ENCODE data around the gene CTR9.

Gene CTR9

DNA sequence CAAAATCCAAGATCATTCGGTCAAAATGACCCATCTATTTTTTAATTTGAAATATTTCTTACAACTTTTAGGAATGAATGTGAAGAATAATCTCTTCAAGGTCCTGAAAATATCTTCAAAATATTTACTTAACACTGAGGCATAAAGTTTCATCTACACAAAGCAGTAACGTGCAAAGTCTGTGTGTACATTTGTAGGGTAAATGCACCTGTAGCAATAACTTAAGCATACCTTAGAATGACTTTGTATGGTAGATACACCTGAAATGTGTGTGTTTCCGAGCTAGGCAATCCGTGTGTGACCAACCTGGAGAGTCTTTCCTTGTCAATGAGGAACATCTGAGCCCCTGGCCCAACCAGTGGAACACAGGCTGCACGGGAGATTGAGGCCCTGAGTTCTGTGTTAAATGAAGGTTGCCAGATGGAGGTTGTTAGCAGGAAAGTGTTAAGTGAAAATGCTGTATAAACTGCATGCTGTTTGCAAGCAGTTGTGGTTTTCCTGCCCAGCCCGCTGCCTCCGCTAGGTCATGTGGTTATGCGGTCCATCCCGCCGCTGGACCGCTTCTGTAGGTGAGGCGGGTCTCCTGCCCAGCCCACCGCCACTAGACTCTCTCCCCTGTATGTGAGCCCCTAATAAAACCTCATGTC, 7.6 kb upstream of the CTR9 start:
- no peak for DNase-seq

DNA sequence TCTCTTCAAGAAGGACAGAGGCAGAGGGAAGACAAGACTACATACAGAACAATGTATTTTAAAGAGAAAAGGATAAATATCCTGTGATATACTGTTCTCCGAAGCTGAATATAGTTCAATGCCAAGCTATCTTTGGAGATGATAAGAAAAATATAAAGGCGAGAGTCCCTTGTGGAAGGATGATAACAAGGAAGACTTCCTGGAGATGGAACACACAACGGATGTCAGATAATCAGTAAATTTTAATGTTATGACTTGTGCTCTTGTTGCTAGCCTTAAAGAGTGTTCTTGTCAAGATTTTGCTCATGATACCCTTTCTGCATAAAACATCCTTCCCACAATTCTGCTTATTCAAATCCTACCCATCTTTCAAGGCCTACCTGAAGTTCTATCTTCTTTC, 6.8 kb upstream of the CTR9 start:
- no peak for DNase-seq

DNA sequence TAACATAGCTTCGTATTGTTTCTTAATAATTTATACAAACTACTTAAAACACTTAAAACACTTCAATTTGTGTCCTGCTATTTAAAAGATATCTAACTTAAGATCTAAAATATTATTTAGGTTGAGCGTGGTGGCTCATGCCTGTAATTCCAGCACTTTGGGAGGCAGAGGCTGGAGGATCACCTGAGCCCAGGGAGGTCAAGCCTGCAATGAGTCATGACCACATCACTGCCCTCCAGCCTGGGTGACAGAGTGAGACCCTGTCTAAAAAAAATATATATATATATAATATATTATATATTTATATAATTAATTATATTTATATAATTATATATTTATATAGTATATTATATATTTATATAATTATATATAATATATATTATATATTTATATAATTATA, 4.2 kb upstream of the CTR9 start:
- DNase-seq, result no peak

DNA sequence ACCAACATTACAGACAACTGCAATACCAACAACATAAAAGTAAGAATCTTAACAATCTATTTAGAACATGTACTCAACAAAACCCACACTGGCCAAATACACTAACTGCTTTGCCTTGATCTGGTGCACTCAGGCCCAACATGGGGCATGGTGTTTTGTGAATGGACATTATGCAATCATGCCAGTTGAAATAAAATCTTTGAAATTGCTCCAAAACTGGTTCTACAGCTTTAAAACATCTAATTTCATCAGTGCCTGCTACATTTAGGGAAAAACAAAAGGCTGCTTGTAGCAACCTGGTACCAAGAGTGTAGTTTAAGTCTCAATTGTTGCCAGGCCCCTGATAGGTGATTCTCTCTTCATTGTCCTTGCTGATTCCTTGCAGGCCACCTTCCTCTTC, 3.3 kb upstream of the CTR9 start:
- DNase-seq, result no peak

- DNase-seq, result no peak
Observed at GRCh38 chr11:10749476-10749875, 1.6 kb upstream of the CTR9 start.

DNA sequence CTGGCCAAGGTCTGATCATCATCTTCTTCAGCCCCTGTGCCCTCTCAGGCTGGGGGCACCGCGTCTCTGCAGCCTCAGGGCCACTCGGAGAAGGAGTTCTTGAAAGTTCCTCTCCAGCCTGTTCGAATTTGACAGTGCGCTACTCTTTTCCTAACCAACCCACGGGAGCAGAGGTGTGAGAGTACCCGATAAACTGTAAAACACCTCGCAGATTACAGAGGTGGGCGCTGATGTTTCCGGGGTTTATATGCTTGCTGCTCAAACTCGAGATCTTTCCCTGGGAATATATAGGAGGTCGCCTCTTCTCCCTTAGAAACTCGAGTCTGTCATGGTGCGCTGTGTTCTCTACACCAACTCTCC, 515 bp downstream of the CTR9 start:
- DNase-seq, result no peak

- DNase-seq, result no peak
Observed at GRCh38 chr11:10752061-10752460, 1.0 kb downstream of the CTR9 start.

DNA sequence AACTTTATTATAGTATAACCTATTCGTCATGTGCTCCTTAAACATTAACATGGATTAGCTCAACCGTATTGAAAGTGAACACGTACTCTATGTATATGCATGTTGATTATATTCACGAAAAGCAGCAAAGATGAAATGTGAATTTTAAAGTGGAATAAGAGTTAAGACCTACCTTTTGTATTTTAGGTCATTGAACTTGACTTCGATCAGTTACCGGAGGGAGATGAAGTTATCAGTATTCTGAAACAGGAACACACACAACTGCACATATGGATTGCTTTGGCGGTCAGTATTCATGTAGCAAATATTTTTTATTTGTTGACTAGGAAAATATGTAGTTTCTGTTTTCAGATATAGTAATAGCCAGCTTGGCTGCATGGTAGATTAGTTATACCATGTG, 1.4 kb downstream of the CTR9 start:
- DNase-seq, result no peak

- DNase-seq, result no peak
Observed at GRCh38 chr11:10758957-10759356, 7.9 kb downstream of the CTR9 start.

DNA sequence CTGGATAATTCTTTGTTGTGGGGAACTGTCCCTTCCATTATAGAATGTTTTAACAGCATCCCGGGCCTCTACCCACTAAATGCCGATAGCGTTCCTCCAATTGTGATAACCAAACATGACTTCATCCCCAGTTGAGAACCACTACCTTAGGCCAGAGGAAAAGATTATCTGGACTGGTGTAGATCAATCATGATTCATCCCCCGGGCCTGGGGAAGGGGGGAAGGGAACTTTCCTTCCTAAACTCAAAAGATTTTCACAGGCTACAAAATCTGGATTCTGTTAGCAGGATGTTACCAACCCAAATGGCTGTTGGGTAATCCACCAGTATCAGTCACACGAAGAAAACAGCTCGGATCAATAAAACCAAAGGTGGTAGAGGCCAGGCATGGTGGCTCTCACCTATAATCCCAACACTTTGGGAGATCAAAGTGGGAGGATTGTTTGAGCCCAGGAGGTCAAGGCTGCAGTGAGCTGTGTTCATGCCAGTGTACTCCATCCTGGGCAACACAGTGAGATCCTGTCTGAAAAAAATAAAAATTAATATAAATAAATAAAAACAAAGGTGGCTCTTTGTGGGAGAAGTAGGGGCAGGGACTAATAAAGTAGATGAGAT, 10.1 kb downstream of the CTR9 start:
- no peak for DNase-seq

- DNase-seq, result no peak
Observed at GRCh38 chr11:10762185-10762584, 11.1 kb downstream of the CTR9 start.

GRCh38 chr11:10762913-10763421, 11.9 kb downstream of the CTR9 start:
- DNase-seq, result no peak

DNA sequence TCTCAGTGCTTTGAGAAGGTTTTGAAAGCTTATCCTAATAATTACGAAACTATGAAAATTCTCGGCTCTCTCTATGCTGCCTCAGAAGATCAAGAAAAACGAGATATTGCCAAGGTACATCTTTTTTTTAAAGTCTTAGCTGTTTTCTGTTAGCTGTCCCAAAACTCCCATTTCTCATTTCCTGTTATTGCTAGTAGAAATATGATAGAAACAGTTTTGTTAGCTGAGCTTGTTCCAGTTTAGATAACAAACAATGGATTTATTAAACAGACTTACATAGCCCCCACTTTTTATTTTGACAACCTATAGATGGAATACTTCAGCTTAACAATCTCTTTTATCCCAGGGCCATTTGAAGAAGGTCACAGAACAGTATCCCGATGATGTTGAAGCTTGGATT, 12.7 kb downstream of the CTR9 start:
- no peak for DNase-seq

DNA sequence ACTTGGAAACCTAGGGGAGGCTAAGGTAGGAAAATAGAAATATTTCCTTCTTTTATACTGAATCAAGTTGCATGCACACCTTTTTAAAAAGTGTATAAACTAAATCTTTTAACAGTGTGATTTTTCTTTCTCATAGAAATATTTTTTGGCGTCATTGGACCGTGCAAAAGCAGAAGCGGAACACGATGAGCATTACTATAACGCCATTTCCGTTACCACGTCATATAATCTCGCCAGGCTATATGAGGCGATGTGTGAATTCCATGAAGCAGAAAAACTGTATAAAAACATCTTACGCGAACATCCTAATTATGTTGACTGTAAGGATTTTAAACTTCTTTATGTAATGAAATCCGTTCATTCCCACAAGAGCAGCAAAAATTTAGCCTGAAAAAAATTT, 13.4 kb downstream of the CTR9 start:
- no peak for DNase-seq

DNA sequence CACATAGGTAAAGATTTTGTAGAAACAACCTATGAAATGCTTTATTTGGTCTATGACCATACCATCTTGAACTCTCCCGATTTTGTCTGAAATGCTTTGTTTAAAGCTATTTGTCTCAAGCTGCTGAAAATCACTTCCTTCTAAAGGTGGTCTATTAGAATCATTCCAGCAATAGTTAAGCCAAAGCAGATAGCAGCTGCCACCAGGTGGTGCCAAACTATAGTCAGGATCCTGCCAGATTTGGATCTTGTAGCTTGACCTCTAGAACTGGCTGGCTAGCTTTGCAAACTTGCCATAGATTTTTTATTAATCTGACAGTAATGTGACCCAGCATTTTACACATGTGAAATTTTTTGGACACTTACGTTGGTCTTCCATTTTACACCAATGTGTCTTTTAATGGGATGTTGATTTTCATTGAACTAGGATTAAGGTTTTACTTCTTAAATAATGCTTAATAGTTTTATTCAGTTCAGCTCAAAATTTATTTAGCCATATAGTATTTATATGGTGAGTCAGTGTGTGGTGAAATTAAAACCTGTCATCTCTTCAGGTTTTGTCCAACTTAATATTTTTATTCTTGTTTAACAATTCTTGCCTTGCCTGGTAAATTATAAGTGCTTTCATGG, 19.7 kb downstream of the CTR9 start:
- DNase-seq, result no peak

GRCh38 chr11:10771457-10771856, 20.4 kb downstream of the CTR9 start:
- no peak for DNase-seq

DNA sequence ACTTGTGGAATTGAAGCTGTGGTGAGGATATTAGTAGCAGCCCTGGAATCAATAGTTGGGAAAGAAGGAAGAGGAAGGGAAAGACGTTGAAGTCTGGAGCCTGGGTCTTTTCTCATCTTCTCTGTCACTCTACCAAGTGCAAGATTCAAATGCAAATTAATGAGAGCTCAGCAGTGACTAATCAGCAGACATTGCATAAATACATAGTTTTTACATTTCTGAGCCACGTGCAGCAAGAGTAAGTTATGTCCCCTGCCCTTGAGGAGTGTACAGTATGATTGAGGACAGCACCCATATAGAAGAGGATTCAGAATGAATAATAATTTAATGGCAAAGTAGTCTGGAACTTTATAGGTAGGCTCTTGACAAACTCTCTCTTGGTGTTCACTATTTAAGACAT, 23.8 kb downstream of the CTR9 start:
- DNase-seq, result no peak

- DNase-seq, result no peak
Observed at GRCh38 chr11:10777393-10777793, 26.3 kb downstream of the CTR9 start.

DNA sequence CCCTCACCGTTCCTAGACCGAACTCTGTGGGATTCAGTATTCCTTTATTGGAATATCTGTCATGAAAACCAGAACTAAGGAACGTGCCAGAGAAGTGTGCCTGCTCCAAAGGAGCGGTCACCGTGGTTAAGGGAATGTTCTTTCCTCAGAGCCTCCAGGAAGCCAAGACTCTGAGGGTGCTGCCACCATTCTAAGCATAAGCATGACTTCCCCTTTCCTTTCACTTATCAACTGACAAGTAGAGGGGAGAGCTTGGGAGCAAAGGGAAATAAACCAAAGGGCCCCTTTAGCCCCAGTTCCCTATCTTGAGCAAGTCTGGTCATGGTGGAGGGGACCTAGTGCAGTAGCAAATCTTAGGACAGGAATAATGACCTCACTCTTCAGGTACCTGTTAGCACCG, 26.8 kb downstream of the CTR9 start:
- no peak for DNase-seq

DNA sequence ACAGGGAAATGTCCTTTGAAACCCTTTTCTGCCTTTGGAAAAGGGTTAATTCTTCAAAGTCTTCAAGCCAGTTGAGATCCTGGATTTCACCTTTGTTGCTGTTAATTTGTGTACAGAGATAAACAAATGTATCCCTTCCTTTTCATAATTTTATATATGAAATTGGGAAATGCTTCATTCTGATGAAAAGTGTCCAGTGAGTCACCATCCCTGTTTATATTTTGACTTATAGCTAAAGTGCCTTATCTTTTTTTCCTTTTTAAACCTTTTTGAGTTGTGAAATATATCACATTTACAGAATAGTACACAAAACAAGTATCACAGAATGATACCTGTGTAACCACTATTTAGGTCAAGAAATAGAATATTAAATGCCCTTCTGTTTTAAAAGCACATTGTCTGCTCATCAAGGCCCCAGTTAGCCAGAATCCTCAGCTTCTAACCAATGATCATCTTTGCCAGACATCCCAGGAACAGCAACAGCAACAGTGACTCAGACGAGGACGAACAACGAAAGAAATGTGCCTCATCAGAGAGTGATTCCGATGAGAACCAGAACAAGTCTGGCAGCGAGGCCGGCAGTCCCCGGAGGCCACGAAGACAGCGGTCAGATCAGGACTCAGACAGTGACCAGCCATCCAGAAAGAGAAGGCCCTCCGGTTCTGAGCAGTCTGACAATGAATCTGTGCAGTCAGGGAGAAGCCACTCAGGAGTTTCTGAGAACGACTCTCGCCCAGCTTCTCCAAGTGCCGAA, 27.3 kb downstream of the CTR9 start:
- no peak for DNase-seq

DNA sequence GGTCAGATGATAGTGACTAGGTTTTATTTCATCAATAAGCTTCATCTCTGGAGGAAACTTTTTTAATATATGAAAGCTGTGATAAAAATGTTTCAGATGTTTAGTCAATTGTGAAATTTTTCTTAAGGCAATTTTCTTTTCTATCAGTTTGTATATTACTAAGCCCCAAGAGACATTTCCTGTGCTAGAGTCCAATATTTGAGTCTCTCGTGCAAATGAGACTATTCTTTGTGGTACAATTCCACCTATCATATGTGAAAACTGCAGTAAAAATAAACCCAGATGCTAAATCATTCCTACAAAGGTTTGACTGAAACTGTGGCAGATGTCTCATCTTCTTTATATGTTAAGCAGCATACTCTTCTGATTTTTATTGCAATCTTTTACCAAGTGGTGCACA, 28.0 kb downstream of the CTR9 start:
- DNase-seq, result no peak

- no peak for DNase-seq
Observed at GRCh38 chr11:10780040-10780439, 29.0 kb downstream of the CTR9 start.

DNA sequence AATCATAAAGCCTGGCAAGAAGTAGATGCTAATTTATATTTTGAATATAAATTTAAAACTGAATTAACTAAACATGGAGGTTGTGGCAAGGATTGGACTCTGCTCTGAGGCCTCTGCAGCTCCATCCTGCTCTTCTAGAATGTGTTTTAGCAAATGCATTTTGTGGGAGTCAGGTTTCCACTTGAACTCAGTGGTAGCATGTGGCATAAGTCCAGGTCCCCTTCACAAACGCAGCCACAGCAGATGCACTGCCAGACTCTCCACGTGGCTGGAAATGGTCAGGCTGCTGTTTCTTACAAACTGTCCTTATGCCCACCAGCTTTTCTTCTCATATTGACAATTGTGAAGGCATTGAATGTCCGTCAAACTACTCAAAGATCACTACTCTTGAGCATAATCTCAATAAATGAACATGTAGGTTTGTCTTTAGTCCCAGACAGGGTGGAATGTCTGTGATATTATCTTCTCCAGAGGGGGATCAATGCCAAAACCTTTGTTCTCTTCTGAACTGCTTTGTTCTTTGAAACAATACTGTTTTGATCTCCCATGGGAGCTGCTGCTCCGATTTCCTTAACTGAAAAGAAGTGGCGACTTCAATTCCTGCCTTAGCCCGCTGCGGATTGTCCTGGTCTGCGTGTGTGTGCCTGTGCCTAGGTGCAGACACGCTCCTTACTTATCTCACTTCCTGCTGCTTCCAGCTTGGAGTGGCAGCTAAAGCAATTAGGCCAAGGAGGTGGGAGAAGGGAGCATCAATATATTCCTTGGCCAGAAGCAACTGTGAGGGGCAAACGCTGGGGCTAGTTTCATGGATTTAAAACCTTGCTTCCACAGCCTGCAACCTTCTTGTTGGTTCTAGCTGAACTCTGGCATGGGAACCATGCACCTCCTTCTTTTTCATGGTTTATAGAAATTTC, 33.4 kb downstream of the CTR9 start:
- DNase-seq, result peak; percentile 65
